Testis (tissue), 2 donors: Measurements from ENCODE around the gene G2E3.
"Not testable (repeated sequence)": the region's sequence is repeated elsewhere in the genome, so short reads cannot be mapped to it uniquely, and the experiment has no call there.

ENCODE experiments used
- CTCF ChIP-seq, 3 experiments: fragments of 450-650 bp in 2 of 3; fragments of 200-600 bp in 1 of 3; sonication (generic) in 1 of 3; IDR thresholded peaks; one replicate each; pipeline ENCODE4 v1.5.1; 2016 to 2019; ENCODE audit warnings: antibody characterized with exemption in 3 of 3, mild to moderate bottlenecking in 2 of 3, moderate library complexity in 1 of 3
- POLR2A ChIP-seq: fragments of 450-650 bp; IDR thresholded peaks from one replicate; pipeline ENCODE4 v1.6.1; 2017; ENCODE audit warnings: antibody characterized with exemption, mild to moderate bottlenecking, moderate library complexity

- not testable (repeated sequence) for TF ChIP-seq CTCF (IDR thresholded peaks at IDR 0.05); POLR2A
These were observed 45.7 kb downstream of the G2E3 start for GRCh38 chr14:30604696-30605095.
